Choroid plexus epithelial cell (primary cell): ENCODE data around the gene ZC3H10.

Experiments
- DNase-seq: peaks from one replicate; pipeline ENCODE4 v3.0.0-alpha.2; 2010; ENCODE audit warnings: low read depth
- H3K4me3 ChIP-seq: 2 replicates; pipeline ENCODE4 v1.5.1; 2011; ENCODE audit warnings: low read depth, mild to moderate bottlenecking, control low read depth, low read length, moderate library complexity
- TF ChIP-seq, protein P1 (sequence below): conservative IDR thresholded peaks from 2 replicates; pipeline ENCODE4 v1.5.1; 2011; ENCODE audit warnings: low read depth, mild to moderate bottlenecking, control low read depth, inconsistent platforms, low read length, moderate library complexity

The ZC3H10 gene

DNA sequence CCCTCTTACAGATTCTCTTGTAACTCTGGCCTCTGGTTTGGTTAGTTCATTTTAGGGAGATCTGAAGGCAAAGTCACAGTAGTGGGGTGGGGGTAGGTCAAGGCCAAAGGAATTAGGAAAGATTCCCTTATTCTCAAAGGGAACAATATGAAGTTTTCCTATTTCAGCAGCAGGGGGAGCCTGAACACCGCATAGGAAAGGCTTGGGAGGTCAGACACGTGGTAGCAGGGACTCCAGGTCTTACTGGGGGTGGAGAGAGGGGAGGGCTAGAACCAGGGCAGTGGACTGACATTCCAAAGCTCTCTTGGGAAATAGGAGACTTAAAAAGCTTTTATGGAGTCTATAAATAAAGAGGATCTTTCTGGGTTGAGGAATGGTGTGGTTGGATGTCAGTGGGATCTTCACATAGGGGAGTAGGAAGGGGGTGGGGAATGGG is 1.3 kb downstream of the ZC3H10 start:
- H3K4me3 ChIP-seq = no peak overlapping the region
- peak; percentile 98 for DNase-seq
- TF ChIP-seq, protein P1, sequence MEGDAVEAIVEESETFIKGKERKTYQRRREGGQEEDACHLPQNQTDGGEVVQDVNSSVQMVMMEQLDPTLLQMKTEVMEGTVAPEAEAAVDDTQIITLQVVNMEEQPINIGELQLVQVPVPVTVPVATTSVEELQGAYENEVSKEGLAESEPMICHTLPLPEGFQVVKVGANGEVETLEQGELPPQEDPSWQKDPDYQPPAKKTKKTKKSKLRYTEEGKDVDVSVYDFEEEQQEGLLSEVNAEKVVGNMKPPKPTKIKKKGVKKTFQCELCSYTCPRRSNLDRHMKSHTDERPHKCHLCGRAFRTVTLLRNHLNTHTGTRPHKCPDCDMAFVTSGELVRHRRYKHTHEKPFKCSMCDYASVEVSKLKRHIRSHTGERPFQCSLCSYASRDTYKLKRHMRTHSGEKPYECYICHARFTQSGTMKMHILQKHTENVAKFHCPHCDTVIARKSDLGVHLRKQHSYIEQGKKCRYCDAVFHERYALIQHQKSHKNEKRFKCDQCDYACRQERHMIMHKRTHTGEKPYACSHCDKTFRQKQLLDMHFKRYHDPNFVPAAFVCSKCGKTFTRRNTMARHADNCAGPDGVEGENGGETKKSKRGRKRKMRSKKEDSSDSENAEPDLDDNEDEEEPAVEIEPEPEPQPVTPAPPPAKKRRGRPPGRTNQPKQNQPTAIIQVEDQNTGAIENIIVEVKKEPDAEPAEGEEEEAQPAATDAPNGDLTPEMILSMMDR = peak; percentile 85

DNA sequence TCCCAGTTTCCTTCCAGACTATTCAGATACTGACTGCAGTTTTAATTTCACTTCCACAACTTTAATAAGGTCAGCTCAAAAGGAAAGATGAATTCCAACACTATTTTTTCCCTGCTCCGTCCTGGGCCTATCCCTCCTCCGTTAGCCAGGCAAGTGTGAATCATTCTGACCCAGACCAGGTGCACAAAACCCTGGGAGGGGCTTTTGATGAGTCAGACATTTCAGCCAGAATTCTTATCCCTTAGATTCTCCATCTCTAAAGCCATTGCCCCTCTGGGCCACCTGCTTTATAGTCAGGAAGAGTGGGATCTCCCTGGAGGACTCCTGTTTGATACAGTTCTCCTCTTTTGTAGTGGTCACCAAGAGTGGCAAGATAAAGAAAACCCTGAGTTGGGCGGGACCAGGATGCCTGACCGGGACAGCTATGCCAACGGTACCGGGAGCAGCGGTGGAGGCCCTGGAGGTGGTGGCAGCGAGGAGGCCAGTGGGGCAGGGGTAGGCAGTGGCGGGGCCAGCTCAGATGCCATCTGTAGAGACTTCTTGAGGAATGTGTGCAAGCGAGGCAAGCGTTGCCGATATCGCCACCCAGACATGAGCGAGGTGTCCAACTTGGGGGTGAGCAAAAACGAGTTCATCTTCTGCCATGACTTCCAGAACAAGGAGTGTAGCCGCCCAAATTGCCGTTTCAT is 2.2 kb downstream of the ZC3H10 start:
- H3K4me3 ChIP-seq = no peak overlapping the region
- DNase-seq = peak; percentile 16
- TF ChIP-seq, protein P1 = no peak

DNA sequence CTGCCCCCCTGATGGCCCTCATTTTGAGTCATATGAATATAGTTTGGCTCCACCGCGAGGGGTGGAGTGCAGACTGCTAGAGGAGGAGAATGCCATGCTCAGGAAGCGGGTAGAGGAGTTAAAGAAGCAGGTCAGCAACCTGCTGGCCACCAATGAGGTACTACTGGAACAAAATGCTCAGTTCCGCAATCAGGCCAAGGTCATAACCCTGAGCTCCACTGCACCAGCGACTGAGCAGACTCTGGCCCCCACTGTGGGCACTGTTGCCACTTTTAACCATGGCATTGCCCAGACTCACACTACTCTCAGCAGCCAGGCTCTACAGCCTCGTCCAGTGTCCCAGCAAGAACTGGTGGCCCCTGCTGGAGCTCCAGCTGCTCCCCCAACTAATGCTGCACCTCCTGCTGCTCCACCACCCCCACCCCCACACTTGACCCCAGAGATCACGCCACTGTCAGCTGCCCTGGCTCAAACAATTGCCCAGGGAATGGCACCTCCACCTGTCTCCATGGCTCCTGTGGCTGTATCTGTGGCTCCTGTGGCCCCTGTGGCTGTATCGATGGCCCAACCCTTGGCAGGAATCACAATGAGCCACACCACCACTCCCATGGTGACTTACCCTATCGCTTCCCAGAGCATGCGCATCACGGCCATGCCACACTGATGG is 3.3 kb downstream of the ZC3H10 start:
- DNase-seq = no peak
- no peak overlapping the region for H3K4me3 ChIP-seq
- TF ChIP-seq, protein P1 = no peak

DNA sequence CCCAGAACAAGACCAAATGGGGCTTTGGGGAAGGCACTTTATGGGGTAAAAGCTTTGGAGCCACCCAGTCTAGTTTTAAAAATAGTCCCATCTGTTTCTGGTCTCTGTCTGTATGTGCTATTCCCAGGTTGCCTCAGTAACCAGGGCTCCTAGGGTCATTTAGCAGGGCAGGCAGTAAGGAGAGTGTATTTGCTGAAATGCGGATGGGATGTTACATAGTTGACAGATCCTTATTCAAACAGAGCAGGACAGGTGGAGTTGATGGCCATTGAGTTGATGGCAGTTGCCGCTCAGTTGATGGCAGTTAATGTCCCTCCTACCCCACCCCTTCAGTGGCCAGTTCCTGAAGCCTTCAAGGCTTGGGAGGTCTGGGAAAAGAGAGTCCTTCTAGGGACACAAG is 4.6 kb downstream of the ZC3H10 start:
- TF ChIP-seq, protein P1 = no peak
- H3K4me3 ChIP-seq = no peak overlapping the region
- DNase-seq = no peak

DNA sequence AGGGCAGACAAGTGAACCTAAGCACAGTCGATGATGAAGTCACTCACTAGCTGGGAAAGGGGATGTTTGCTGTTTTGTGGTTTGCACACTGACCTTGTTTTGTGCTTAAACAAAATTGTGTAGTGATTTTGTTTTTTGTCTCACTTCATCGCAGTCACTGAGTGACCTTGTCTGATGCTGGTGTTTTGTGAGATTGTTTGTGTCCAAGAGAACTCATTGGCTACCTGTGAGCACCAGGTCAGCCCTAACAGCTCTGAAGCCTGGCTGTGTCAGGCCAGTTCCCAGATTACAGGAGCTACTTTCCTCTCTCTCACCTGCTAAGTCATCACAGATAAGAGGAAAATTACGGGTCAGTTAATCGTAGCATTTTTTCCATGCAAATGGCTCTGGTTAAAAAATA is 6.1 kb downstream of the ZC3H10 start:
- no peak for DNase-seq
- no peak overlapping the region for H3K4me3 ChIP-seq
- TF ChIP-seq, protein P1 = no peak

DNA sequence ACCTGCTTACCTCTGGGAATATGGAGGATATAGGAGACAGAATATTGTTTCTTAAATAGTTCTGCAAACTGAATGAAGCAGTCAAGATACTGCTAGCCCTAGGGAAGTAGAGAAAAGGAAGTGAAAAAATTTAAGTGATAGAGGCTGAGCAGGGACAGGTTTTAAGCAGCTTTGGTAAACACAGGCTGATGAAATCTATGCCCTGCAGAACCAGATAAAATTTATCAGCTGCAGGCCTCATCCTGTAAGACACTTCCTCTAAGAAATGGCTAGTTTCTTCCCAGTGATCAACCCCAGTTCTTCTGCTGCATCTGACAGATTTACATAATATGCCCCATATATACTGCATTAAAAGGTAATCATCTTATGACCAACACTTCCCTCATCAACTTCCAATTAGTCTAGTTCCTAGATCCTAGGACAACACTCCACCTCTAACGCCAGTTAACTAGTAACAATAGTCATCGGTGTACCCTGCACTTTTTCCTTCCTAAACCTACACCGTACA is 8.7 kb downstream of the ZC3H10 start:
- H3K4me3 ChIP-seq = no peak overlapping the region
- no peak for DNase-seq
- TF ChIP-seq, protein P1 = no peak
